GM12873 (cell line): Measurements from ENCODE around the gene SPTBN5.

Source experiments
- TF ChIP-seq, protein P1 (sequence below): IDR thresholded peaks from 2 replicates; pipeline ENCODE4 v1.5.1; 2012; ENCODE audit warnings: low read depth, mild to moderate bottlenecking, moderate library complexity, low read length, control low read depth; ENCODE audit not compliant: insufficient read depth; ENCODE audit errors: missing control alignments

The SPTBN5 gene

GRCh38 chr15:41861736-41862356, 32.0 kb downstream of the SPTBN5 start:
- TF ChIP-seq, protein P1, sequence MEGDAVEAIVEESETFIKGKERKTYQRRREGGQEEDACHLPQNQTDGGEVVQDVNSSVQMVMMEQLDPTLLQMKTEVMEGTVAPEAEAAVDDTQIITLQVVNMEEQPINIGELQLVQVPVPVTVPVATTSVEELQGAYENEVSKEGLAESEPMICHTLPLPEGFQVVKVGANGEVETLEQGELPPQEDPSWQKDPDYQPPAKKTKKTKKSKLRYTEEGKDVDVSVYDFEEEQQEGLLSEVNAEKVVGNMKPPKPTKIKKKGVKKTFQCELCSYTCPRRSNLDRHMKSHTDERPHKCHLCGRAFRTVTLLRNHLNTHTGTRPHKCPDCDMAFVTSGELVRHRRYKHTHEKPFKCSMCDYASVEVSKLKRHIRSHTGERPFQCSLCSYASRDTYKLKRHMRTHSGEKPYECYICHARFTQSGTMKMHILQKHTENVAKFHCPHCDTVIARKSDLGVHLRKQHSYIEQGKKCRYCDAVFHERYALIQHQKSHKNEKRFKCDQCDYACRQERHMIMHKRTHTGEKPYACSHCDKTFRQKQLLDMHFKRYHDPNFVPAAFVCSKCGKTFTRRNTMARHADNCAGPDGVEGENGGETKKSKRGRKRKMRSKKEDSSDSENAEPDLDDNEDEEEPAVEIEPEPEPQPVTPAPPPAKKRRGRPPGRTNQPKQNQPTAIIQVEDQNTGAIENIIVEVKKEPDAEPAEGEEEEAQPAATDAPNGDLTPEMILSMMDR: no peak

DNA sequence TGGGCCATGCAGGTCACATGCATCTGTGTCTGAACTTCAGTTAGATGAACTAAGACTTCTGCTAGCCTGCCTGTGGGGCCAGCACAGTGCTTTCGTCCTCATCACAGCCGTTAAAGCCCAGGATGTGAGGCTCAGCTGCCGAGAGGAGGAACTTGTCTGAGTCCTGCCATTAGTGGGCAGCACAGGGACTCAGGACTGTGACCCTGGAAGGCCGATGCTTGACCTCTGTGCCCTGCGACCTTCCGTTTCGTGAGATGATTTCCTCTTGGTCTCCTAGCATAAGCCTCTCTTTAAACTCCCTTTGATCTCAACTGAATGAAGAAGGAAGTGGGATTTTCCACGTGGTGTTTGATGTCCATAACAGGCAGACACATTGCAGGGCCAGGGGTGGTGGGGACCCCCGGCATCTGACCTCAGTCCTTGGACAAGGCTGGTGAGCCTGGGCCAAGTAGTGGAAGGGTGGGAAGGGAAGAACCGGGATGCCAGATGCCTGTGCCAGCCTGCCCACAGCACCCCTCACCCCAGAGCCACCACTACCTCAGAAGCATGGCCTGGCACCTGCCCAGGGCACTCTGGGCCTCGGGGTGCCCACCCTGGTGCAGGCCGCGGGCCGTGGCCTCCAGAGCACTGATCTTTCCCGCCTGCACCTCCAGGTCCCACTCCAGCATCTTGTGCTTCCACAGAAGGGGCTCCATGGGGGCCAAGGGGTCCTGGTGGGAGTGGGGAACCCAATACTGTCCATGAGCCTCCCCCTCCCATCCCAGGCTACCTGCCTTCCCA, 33.6 kb downstream of the SPTBN5 start:
- TF ChIP-seq, protein P1: peak; percentile 18

DNA sequence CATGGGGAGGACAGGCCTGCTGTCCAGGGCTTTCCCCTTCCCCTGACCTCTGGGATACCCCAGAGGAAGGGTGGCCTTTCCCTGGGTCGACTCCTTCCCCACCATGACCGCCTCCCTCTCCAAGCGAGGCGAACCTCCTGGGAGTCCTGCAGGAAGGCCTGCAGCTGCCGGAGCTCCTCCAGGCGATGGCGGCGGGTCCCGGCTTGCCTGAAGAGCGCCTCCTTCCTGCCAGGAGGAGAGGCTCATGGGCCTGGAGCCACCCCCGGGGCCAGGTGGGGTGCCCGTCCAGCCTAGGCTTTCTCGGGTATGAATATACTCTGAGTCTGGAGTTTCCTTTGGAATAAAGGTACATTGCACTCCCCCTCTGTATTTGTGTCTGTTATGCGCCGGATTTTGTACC, 35.1 kb downstream of the SPTBN5 start:
- TF ChIP-seq, protein P1: no peak

- TF ChIP-seq, protein P1: no peak
Measured at GRCh38 chr15:41857316-41857715, 36.5 kb downstream of the SPTBN5 start.

GRCh38 chr15:41856716-41857115, 37.1 kb downstream of the SPTBN5 start:
- TF ChIP-seq, protein P1: no peak

DNA sequence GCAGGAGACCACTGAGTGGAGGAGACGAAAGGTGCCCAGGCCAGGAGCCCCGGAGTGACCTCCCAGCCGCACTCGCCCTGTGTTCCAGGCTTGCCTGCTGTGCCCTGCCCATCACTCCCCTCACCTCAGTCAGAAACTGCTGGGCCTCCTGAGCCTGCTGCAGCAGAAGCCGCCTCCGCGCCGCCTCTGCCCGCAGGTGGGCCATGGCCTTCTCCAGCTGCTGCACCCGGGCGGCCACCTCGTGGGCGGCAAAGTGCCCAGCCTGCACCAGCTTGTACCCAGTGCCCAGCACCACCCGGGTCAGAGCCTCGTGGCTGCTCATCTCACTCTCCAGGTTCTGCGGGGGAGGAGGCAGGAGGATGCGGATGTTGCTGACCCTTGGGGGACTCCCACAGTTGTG, 37.6 kb downstream of the SPTBN5 start:
- TF ChIP-seq, protein P1: no peak

GRCh38 chr15:41855261-41855961, 38.4 kb downstream of the SPTBN5 start:
- TF ChIP-seq, protein P1: no peak
